GM23338 (cell line): ENCODE results near the gene FAM13A. TPM values are rescaled to one million over a fixed set of nuclear protein-coding genes. Genes with fewer than 3 reads are reported as not detected.

Experiments
- ATAC-seq: fragments of 200-7000 bp; cut with Tn5 transposase; 3 replicates; pipeline ENCODE4 v1.9.1; 2020
- DNase-seq: peaks from one replicate; pipeline ENCODE4 v3.0.0-alpha.2; 2015; ENCODE audit warnings: low spot score
- H2AFZ ChIP-seq: fragments of 200-600 bp; sonication (generic); 2 replicates; pipeline ENCODE4 v1.8.0; 2016; ENCODE audit warnings: antibody characterized with exemption, mild to moderate bottlenecking, moderate library complexity
- H3F3A ChIP-seq: fragments of 200-600 bp; sonication (generic); replicated peaks from 2 replicates; pipeline ENCODE4 v1.8.0; 2017; ENCODE audit warnings: antibody characterized with exemption, mixed run types, low read depth
- H3K27ac ChIP-seq: fragments of 200-600 bp; sonication (generic); 2 replicates; pipeline ENCODE4 v1.6.1; 2016; ENCODE audit warnings: low read depth
- H3K27me3 ChIP-seq: fragments of 200-600 bp; sonication (generic); 2 replicates; pipeline ENCODE4 v1.8.0; 2016; ENCODE audit warnings: mild to moderate bottlenecking, mixed run types, moderate library complexity; ENCODE audit not compliant: insufficient read depth
- H3K36me3 ChIP-seq: fragments of 200-600 bp; sonication (generic); 2 replicates; pipeline ENCODE4 v1.8.0; 2016; ENCODE audit warnings: mild to moderate bottlenecking; ENCODE audit not compliant: insufficient read depth
- H3K4me1 ChIP-seq: fragments of 200-600 bp; sonication (generic); 2 replicates; pipeline ENCODE4 v1.8.0; 2016; ENCODE audit warnings: mild to moderate bottlenecking, moderate library complexity; ENCODE audit not compliant: insufficient read depth
- H3K4me2 ChIP-seq: fragments of 200-600 bp; sonication (generic); 2 replicates; pipeline ENCODE4 v1.7.1; 2017; ENCODE audit warnings: mixed run types
- H3K4me3 ChIP-seq: fragments of 200-600 bp; sonication (generic); 2 replicates; pipeline ENCODE4 v1.6.1; 2016; ENCODE audit warnings: mixed run types
- H3K79me2 ChIP-seq: fragments of 200-600 bp; sonication (generic); replicated peaks from 2 replicates; pipeline ENCODE4 v1.8.0; 2017; ENCODE audit warnings: mild to moderate bottlenecking; ENCODE audit not compliant: insufficient read depth
- H3K9me2 ChIP-seq: fragments of 200-600 bp; sonication (generic); 2 replicates; pipeline ENCODE4 v1.8.0; 2017; ENCODE audit not compliant: insufficient read depth
- H4K20me1 ChIP-seq: fragments of 200-600 bp; sonication (generic); replicated peaks from 2 replicates; pipeline ENCODE4 v1.8.0; 2017; ENCODE audit warnings: mild to moderate bottlenecking; ENCODE audit not compliant: insufficient read depth
- H3K27ac Mint-ChIP-seq: 2 replicates; pipeline ENCODE4 v1.8.0; 2020; ENCODE audit warnings: inconsistent platforms, mild to moderate bottlenecking, moderate library complexity, mixed read lengths
- H3K27me3 Mint-ChIP-seq: 3 replicates; pipeline ENCODE4 v1.8.0; 2022; ENCODE audit warnings: low read depth, mild to moderate bottlenecking, moderate library complexity, mixed read lengths, inconsistent platforms; ENCODE audit not compliant: insufficient read depth, poor library complexity
- H3K36me3 Mint-ChIP-seq: 3 replicates; pipeline ENCODE4 v1.8.0; 2021; ENCODE audit warnings: low read depth, mild to moderate bottlenecking, inconsistent platforms, moderate library complexity, mixed read lengths
- H3K4me1 Mint-ChIP-seq: 3 replicates; pipeline ENCODE4 v1.8.0; 2020; ENCODE audit warnings: mild to moderate bottlenecking, inconsistent platforms, mixed read lengths
- H3K4me3 Mint-ChIP-seq: 3 replicates; pipeline ENCODE4 v1.8.0; 2021; ENCODE audit warnings: moderate library complexity, mild to moderate bottlenecking, inconsistent platforms, mixed read lengths
- H3K9me3 Mint-ChIP-seq: 3 replicates; pipeline ENCODE4 v1.8.0; 2020; ENCODE audit warnings: moderate library complexity, mild to moderate bottlenecking, inconsistent platforms, mixed read lengths
- CREB1 ChIP-seq: fragments of 250-450 bp; sonication (Bioruptor Pico); IDR thresholded peaks from 2 replicates; pipeline ENCODE4 v1.5.0; 2020; ENCODE audit warnings: low read depth, mild to moderate bottlenecking, moderate library complexity
- CTCF ChIP-seq, 2 experiments: fragments of 200-600 bp in 1 of 2; sonication (generic) in 1 of 2; conservative IDR thresholded peaks; 2 replicates each; pipeline versions ENCODE4 v1.5.1 to v1.6.1; 2016 to 2017; ENCODE audit warnings: antibody characterized with exemption in 2 of 2, low read depth in 2 of 2, mild to moderate bottlenecking in 2 of 2, moderate library complexity in 1 of 2
- ETS1 ChIP-seq: IDR thresholded peaks from 2 replicates; pipeline ENCODE4 v1.6.1; 2016; ENCODE audit warnings: antibody characterized with exemption
- JUNB ChIP-seq: IDR thresholded peaks from one replicate; pipeline ENCODE4 v1.6.1; 2016; ENCODE audit warnings: antibody characterized with exemption; ENCODE audit not compliant: unreplicated experiment
- NANOG ChIP-seq: IDR thresholded peaks from 2 replicates; pipeline ENCODE4 v1.6.1; 2016; ENCODE audit warnings: antibody characterized with exemption, borderline replicate concordance
- POLR2AphosphoS5 ChIP-seq: IDR thresholded peaks from 2 replicates; pipeline ENCODE4 v1.6.1; 2016; ENCODE audit warnings: antibody characterized with exemption, low read depth
- REST ChIP-seq: IDR thresholded peaks from one replicate; pipeline ENCODE4 v1.6.1; 2018; ENCODE audit warnings: antibody characterized with exemption; ENCODE audit not compliant: unreplicated experiment
- STAT1 ChIP-seq: IDR thresholded peaks from one replicate; pipeline ENCODE4 v1.6.1; 2016; ENCODE audit warnings: antibody characterized with exemption; ENCODE audit not compliant: unreplicated experiment
- ZNF114 ChIP-seq: fragments of 250-450 bp; sonication (Bioruptor Pico); IDR thresholded peaks from 2 replicates; pipeline ENCODE4 v1.5.0; 2020; ENCODE audit warnings: mild to moderate bottlenecking, moderate library complexity
- ZNF331 ChIP-seq: fragments of 250-450 bp; sonication (Bioruptor Pico); IDR thresholded peaks from 2 replicates; pipeline ENCODE4 v1.5.0; 2020; ENCODE audit warnings: low read depth, mild to moderate bottlenecking, moderate library complexity
- ZNF462 ChIP-seq: fragments of 250-450 bp; sonication (Bioruptor Pico); IDR thresholded peaks from 2 replicates; pipeline ENCODE4 v1.5.0; 2020; ENCODE audit warnings: mild to moderate bottlenecking, moderate library complexity
- polyA plus RNA-seq: library from polyadenylated mRNA; unstranded; fragments of >200 nt; fragmentation: Nextera tagmentation; extraction: Ambion mirVana; gene quantifications from 2 replicates; pipeline ENCODE4 v1.2.1, GENCODE V29; 2016
- total RNA-seq: library from RNA; depleted of rRNA; stranded (reverse); fragments of >200 nt; shearing (Covaris generic); gene quantifications from 2 replicates; pipeline ENCODE4 v1.2.3, GENCODE V29; 2014

The FAM13A gene
- total and polyA plus RNA-seq, 2 experiments from 2014 or later: 13.9 to 28.4 TPM

- TF ChIP-seq ZNF331 (CRISPR knock-in tag) (no peak), CREB1 (no peak), ETS1 (no peak), STAT1 (no peak), POLR2AphosphoS5 (no peak), NANOG (no peak), ZNF114 (CRISPR knock-in tag) (no peak), JUNB (no peak)
These were observed 42.0 kb upstream of the FAM13A start (continued) for GRCh38 chr4:89099034-89099433.

GRCh38 chr4:89078300-89078699, 21.3 kb upstream of the FAM13A start:
- no peak overlapping the region for H3K4me2 ChIP-seq
- H3K4me3 ChIP-seq: no peak overlapping the region
- no peaks in the 10 kb centered on the region for H3K27me3 ChIP-seq
- no peaks in the 10 kb centered on the region for H3K36me3 ChIP-seq
- H3K9me2 ChIP-seq: 0 out of 2 replicates have a peak, but pooled peaks cover 6% of the 10 kb centered on the region
- H3K4me1 ChIP-seq: no peaks in the 10 kb centered on the region
- DNase-seq (no peak), ATAC-seq (no peak)
- H3K9me3 Mint-ChIP-seq: peaks cover 16% of the 10 kb centered on the region
- no peak overlapping the region for H3K27ac Mint-ChIP-seq
- no peaks in the 10 kb centered on the region for H3K27me3 Mint-ChIP-seq
- no peak overlapping the region for H3K27ac ChIP-seq
- H3K79me2 ChIP-seq: no peaks in the 10 kb centered on the region
- peaks cover 9% of the 10 kb centered on the region; the same call in 2 of the 3 replicates for H3K36me3 Mint-ChIP-seq
- H3K4me1 Mint-ChIP-seq: no peaks in the 10 kb centered on the region; the same call in 2 of the 3 replicates
- no peaks in the 10 kb centered on the region for H3F3A ChIP-seq
- no peak overlapping the region for H2AFZ ChIP-seq
- no peaks in the 10 kb centered on the region for H4K20me1 ChIP-seq
- H3K4me3 Mint-ChIP-seq: no peak overlapping the region
- TF ChIP-seq ZNF462 (CRISPR knock-in tag) (no peak), REST (no peak), CTCF (conservative IDR thresholded peaks at IDR 0.05; ENCODE audit: low read depth in 2 of 2) (no peak), NANOG (no peak), ETS1 (no peak), ZNF114 (CRISPR knock-in tag) (no peak), CREB1 (no peak), POLR2AphosphoS5 (no peak), JUNB (no peak)
